H1 (cell line): ENCODE results near the gene WDR6. TPM values are rescaled to one million over a fixed set of nuclear protein-coding genes. Genes with fewer than 3 reads are reported as not detected.

Experiments used
- CTCF ChIA-PET: fragments of 300-600 bp; sonication (Branson Sonifier 250); formaldehyde crosslinking; loops from one replicate; lab custom pipeline; 2021; ENCODE audit not compliant: partially characterized antibody; lab: Charles Lee
- POLR2A ChIA-PET: fragments of 300-600 bp; sonication (Branson Sonifier 250); formaldehyde crosslinking; loops from one replicate; lab custom pipeline; 2021; ENCODE audit warnings: inconsistent platforms; ENCODE audit not compliant: partially characterized antibody; lab: Charles Lee
- DNase-seq, 2 experiments: peaks; one replicate each; pipeline versions ENCODE4 v3.0.0 to v3.0.0-alpha.2; 2010 to 2022; ENCODE audit warnings: low spot score in 2 of 2, low read depth in 1 of 2, mixed read lengths in 1 of 2
- FAIRE-seq: peaks from 2 replicates; lab custom pipeline; 2011; peaks lifted over from hg19 to GRCh38; lab: Jason Lieb, UNC
- H2AFZ ChIP-seq: 2 replicates; pipeline ENCODE4 v1.8.1; 2012; ENCODE audit warnings: low read length, inconsistent platforms
- H2AK5ac ChIP-seq: 2 replicates; pipeline ENCODE4 v1.6.1; 2013; ENCODE audit warnings: low read depth, low read length
- H2BK120ac ChIP-seq: replicated peaks from 2 replicates; pipeline ENCODE3; 2013; ENCODE audit warnings: low read depth, low read length, inconsistent platforms
- H2BK12ac ChIP-seq: 2 replicates; pipeline ENCODE4 v1.6.1; 2013; ENCODE audit warnings: low read depth, low read length
- H2BK15ac ChIP-seq: 2 replicates; pipeline ENCODE4 v1.6.1; 2013; ENCODE audit warnings: low read length
- H2BK20ac ChIP-seq: 2 replicates; pipeline ENCODE4 v1.6.1; 2013; ENCODE audit warnings: low read length
- H2BK5ac ChIP-seq: 2 replicates; pipeline ENCODE4 v1.6.1; 2013; ENCODE audit warnings: low read depth, low read length
- H3K14ac ChIP-seq: 2 replicates; pipeline ENCODE4 v1.6.1; 2013; ENCODE audit warnings: inconsistent platforms; ENCODE audit not compliant: insufficient read length
- H3K18ac ChIP-seq: 2 replicates; pipeline ENCODE4 v1.6.1; 2013; ENCODE audit warnings: low read length; ENCODE audit errors: extremely low read depth
- H3K23ac ChIP-seq: 2 replicates; pipeline ENCODE4 v1.6.1; 2013; ENCODE audit warnings: inconsistent platforms; ENCODE audit not compliant: insufficient read length
- H3K23me2 ChIP-seq: 2 replicates; pipeline ENCODE4 v1.6.1; 2013; ENCODE audit warnings: low read depth, low read length
- H3K27ac ChIP-seq: 2 replicates; pipeline ENCODE4 v1.6.1; 2011; ENCODE audit warnings: low read depth, low read length, inconsistent platforms
- H3K27me3 ChIP-seq, 4 experiments: replicated peaks in 1 of 4; 1 replicate in 1 of 4; 2 replicates in 3 of 4; pipeline versions ENCODE4 v1.6.1 to v1.8.1; 2011 to 2013; ENCODE audit warnings: low read length in 3 of 4, mild to moderate bottlenecking in 3 of 4, inconsistent platforms in 2 of 4, mixed read lengths in 2 of 4, moderate library complexity in 1 of 4; ENCODE audit not compliant: control insufficient read depth in 3 of 4, insufficient read depth in 3 of 4; ENCODE audit errors: extremely low read depth in 1 of 4
- H3K36me3 ChIP-seq, 4 experiments: 2 replicates each; pipeline versions ENCODE4 v1.6.1 to v1.8.1; 2011 to 2013; ENCODE audit warnings: mild to moderate bottlenecking in 4 of 4, low read length in 3 of 4, moderate library complexity in 2 of 4, control low read depth in 1 of 4, inconsistent platforms in 1 of 4; ENCODE audit not compliant: insufficient read depth in 4 of 4, control insufficient read depth in 2 of 4
- H3K4ac ChIP-seq: replicated peaks from 2 replicates; pipeline ENCODE3; 2013; ENCODE audit warnings: low read length, low read depth, mixed read lengths, inconsistent platforms; ENCODE audit not compliant: insufficient read length
- H3K4me1 ChIP-seq, 4 experiments: replicated peaks in 1 of 4; 1 replicate in 1 of 4; 2 replicates in 3 of 4; pipeline versions ENCODE4 v1.6.1 to v1.8.1; 2011 to 2013; ENCODE audit warnings: low read length in 3 of 4, inconsistent platforms in 2 of 4, mixed read lengths in 1 of 4; ENCODE audit not compliant: insufficient read depth in 4 of 4, control insufficient read depth in 3 of 4
- H3K4me2 ChIP-seq, 2 experiments: 2 replicates each; pipeline versions ENCODE4 v1.6.1 to v1.8.1; 2011 to 2013; ENCODE audit warnings: low read depth in 2 of 2, low read length in 2 of 2, control low read depth in 1 of 2, inconsistent platforms in 1 of 2, mild to moderate bottlenecking in 1 of 2; ENCODE audit not compliant: insufficient read depth in 1 of 2
- H3K4me3 ChIP-seq, 4 experiments: fragments of 200-600, 300-600 bp in 1 of 4; sonication (generic), shearing (Covaris generic), sonication (Bioruptor Twin) in 1 of 4; 2 replicates each; pipeline versions ENCODE4 v1.5.1 to v1.8.1; 2011 to 2016; ENCODE audit warnings: low read length in 4 of 4, low read depth in 3 of 4, control low read depth in 2 of 4, inconsistent platforms in 2 of 4, mild to moderate bottlenecking in 2 of 4, mixed read lengths in 1 of 4, moderate library complexity in 1 of 4; ENCODE audit not compliant: insufficient read depth in 2 of 4; ENCODE audit errors: extremely low read depth in 1 of 4
- H3K56ac ChIP-seq: replicated peaks from 2 replicates; pipeline ENCODE3; 2013; ENCODE audit warnings: low read depth, mild to moderate bottlenecking, mixed read lengths, low read length, inconsistent platforms; ENCODE audit not compliant: insufficient read length
- H3K79me1 ChIP-seq: 2 replicates; pipeline ENCODE4 v1.6.1; 2013; ENCODE audit warnings: low read depth, low read length, control low read depth
- H3K79me2 ChIP-seq, 2 experiments: 2 replicates each; pipeline versions ENCODE4 v1.6.1 to v1.8.1; 2012 to 2013; ENCODE audit warnings: low read length in 2 of 2, mild to moderate bottlenecking in 2 of 2, inconsistent platforms in 1 of 2; ENCODE audit not compliant: insufficient read depth in 2 of 2, control insufficient read depth in 1 of 2
- H3K9ac ChIP-seq, 4 experiments: replicated peaks in 1 of 4; 1 replicate in 1 of 4; 2 replicates in 3 of 4; pipeline versions ENCODE4 v1.6.1 to v1.8.1; 2011 to 2013; ENCODE audit warnings: low read depth in 3 of 4, low read length in 3 of 4, control low read depth in 2 of 4, mild to moderate bottlenecking in 2 of 4, moderate library complexity in 2 of 4, inconsistent platforms in 1 of 4; ENCODE audit errors: extremely low read depth in 1 of 4
- H3K9me3 ChIP-seq, 2 experiments: 2 replicates each; pipeline versions ENCODE4 v1.6.1 to v1.8.1; 2012 to 2013; ENCODE audit warnings: mild to moderate bottlenecking in 2 of 2, moderate library complexity in 2 of 2, control low read depth in 1 of 2, inconsistent platforms in 1 of 2, low read depth in 1 of 2, low read length in 1 of 2, mixed read lengths in 1 of 2; ENCODE audit not compliant: insufficient read depth in 2 of 2
- H4K20me1 ChIP-seq, 2 experiments: replicated peaks in 1 of 2; 2 replicates each; pipeline versions ENCODE3 to v1.8.1; 2011 to 2013; ENCODE audit warnings: inconsistent platforms in 2 of 2, low read length in 2 of 2, mild to moderate bottlenecking in 1 of 2; ENCODE audit not compliant: insufficient read depth in 2 of 2, control insufficient read depth in 1 of 2
- H4K5ac ChIP-seq: 2 replicates; pipeline ENCODE4 v1.6.1; 2013; ENCODE audit warnings: low read length, low read depth, mixed read lengths, inconsistent platforms; ENCODE audit not compliant: insufficient read length
- H4K8ac ChIP-seq: 2 replicates; pipeline ENCODE4 v1.8.0; 2013; ENCODE audit warnings: mild to moderate bottlenecking, moderate library complexity, low read length, inconsistent platforms; ENCODE audit not compliant: insufficient read depth; ENCODE audit errors: extremely low read depth
- H4K91ac ChIP-seq: replicated peaks from 2 replicates; pipeline ENCODE3; 2013; ENCODE audit warnings: low read length, mixed read lengths, inconsistent platforms; ENCODE audit not compliant: insufficient read length
- CBX5 ChIP-seq: fragments of 300-800, 300-1000 bp; sonication (generic); IDR thresholded peaks from 2 replicates; pipeline ENCODE4 v1.7.1; 2016; ENCODE audit warnings: antibody characterized with exemption, low read length, low read depth
- EGR1 ChIP-seq: IDR thresholded peaks from 2 replicates; pipeline ENCODE4 v1.6.1; 2011; ENCODE audit warnings: low read depth, low read length, borderline replicate concordance
- KDM4A ChIP-seq: IDR thresholded peaks from one replicate; pipeline ENCODE4 v1.7.1; 2012; ENCODE audit warnings: low read depth, mild to moderate bottlenecking, moderate library complexity, low read length, inconsistent platforms; ENCODE audit not compliant: severe bottlenecking
- KDM5A ChIP-seq: fragments of 200-600 bp; IDR thresholded peaks from 2 replicates; pipeline ENCODE4 v1.7.1; 2012; ENCODE audit warnings: mild to moderate bottlenecking, low read length, inconsistent platforms, mixed read lengths
- NRF1 ChIP-seq: IDR thresholded peaks from 2 replicates; pipeline ENCODE4 v1.6.1; 2011; ENCODE audit warnings: mild to moderate bottlenecking, low read depth, low read length, improper control_type of control experiment
- RAD21 ChIP-seq, 2 experiments: IDR thresholded peaks in 1 of 2; conservative IDR thresholded peaks in 1 of 2; 2 replicates each; pipeline ENCODE4 v1.6.1; 2011; ENCODE audit warnings: low read depth in 2 of 2, low read length in 2 of 2, improper control_type of control experiment in 1 of 2, inconsistent platforms in 1 of 2, mild to moderate bottlenecking in 1 of 2, moderate library complexity in 1 of 2
- SP2 ChIP-seq: IDR thresholded peaks from 2 replicates; pipeline ENCODE4 v1.6.1; 2012; ENCODE audit warnings: mild to moderate bottlenecking, low read length, inconsistent platforms
- WGBS, 2 experiments: shearing (Covaris generic) in 1 of 2; methylation state at CpG; one replicate each; pipeline versions ENCODE4 v1.1.6 to v1.1.7; 2013 to 2015; ENCODE audit warnings: low lambda C conversion rate in 2 of 2, mixed read lengths in 2 of 2, inconsistent platforms in 1 of 2, low coverage in 1 of 2, missing lambda C conversion rate in 1 of 2; ENCODE audit not compliant: insufficient replicate concordance in 2 of 2, insufficient coverage in 1 of 2, insufficient read length in 1 of 2; ENCODE audit errors: extremely low coverage in 1 of 2, missing lambda C conversion rate in 1 of 2; 5-methylcytosine and 5-hydroxymethylcytosine counted together
- polyA plus RNA-seq, 7 experiments: library from polyadenylated mRNA; depleted of rRNA in 3 of 7; stranded (reverse) in 5 of 7; unstranded in 2 of 7; fragments of >200 nt in 5 of 7; fragments of 200-250 nt in 2 of 7; gene quantifications; 1 replicate in 5 of 7; 2 replicates in 1 of 7; 4 replicates in 1 of 7; pipeline versions ENCODE4 v1.2.1 to v1.2.3, GENCODE V29; 2011 to 2013; ENCODE audit warnings: missing spikeins in 2 of 7, mixed read lengths in 2 of 7
- total RNA-seq: library from RNA; stranded (reverse); fragmentation: NEBNext Ultra II Directional; extraction: Animal tissue kit (Norgen Biotek cat#: 25700); gene quantifications from 2 replicates; pipeline ENCODE4 v1.2.1, GENCODE V29; 2021

Gene WDR6
- total and polyA plus RNA-seq, 2 of the 8 experiments (the other 6 are each of a cell fraction or from before 2014, with no cell fraction given): 180 to 257 TPM

- Histone ChIP-seq H4K5ac (no peak overlapping the region), H3K79me2 (peaks cover 0 to 17% of the 10 kb centered on the region in 2 experiments; a peak in 2 of 4 replicates), H3K4me1 (no peaks in the 10 kb centered on the region), H4K91ac (no peak overlapping the region), H3K27ac (no peak overlapping the region), H2AK5ac (no peak overlapping the region), H3K4me3 (no peak overlapping the region), H3K23me2 (no peaks in the 10 kb centered on the region), H3K27me3 (no peaks in the 10 kb centered on the region; a peak in 1 of 7 replicates), H3K18ac (no peak overlapping the region), H3K9ac (no peak overlapping the region), H3K23ac (no peak overlapping the region), H4K20me1 (peaks cover 0 to 11% of the 10 kb centered on the region in 2 experiments), H3K4ac (no peak overlapping the region), H2BK5ac (no peak overlapping the region), H2BK120ac (no peak overlapping the region), H3K4me2 (no peak overlapping the region), H3K79me1 (peaks cover 12% of the 10 kb centered on the region), H2BK15ac (no peak overlapping the region), H4K8ac (no peak overlapping the region), H3K14ac (no peak overlapping the region), H2AFZ (no peak overlapping the region), H3K36me3 (peaks cover 32 to 57% (median 46%) of the 10 kb centered on the region in 4 experiments), H2BK20ac (no peak overlapping the region), H2BK12ac (no peak overlapping the region), H3K56ac (no peak overlapping the region), H3K9me3 (no peaks in the 10 kb centered on the region)
- ChIA-PET POLR2A (interaction anchor here (1.0 to 2.1 kb wide), 3 partner anchors 18 to 39 kb away, joined by 3 to 6 read pairs (median 4); partner anchors contain the start of genes NDUFAF3 and QRICH1), CTCF (interaction anchor here (0.6 kb wide), 1 partner anchor 242 kb away, joined by 4 read pairs; no protein-coding TSS in a partner anchor)
- FAIRE-seq (no peak), DNase-seq (no peak)
- 87% methylated on average over 2 of the region's 2 CpGs; no CpG with 5 or more reads in 1 of the 2 experiments for WGBS, 2 experiments
- TF ChIP-seq KDM4A (no peak), CBX5 (no peak), SP2 (no peak), EGR1 (no peak), RAD21 (IDR thresholded peaks at IDR 0.05 in 1 of 2, conservative IDR thresholded peaks at IDR 0.05 in 1 of 2; ENCODE audit: low read depth in 2 of 2, low read length in 2 of 2) (no peak), KDM5A (no peak), NRF1 (no peak)
Observed at GRCh38 chr3:49054344-49054862, 47.2 kb downstream of the WDR6 start.
